ENCODE data around the gene FANCI.
"Not testable (repeated sequence)": the region's sequence is repeated elsewhere in the genome, so short reads cannot be mapped to it uniquely, and the experiment has no call there.

Gene FANCI

DNA sequence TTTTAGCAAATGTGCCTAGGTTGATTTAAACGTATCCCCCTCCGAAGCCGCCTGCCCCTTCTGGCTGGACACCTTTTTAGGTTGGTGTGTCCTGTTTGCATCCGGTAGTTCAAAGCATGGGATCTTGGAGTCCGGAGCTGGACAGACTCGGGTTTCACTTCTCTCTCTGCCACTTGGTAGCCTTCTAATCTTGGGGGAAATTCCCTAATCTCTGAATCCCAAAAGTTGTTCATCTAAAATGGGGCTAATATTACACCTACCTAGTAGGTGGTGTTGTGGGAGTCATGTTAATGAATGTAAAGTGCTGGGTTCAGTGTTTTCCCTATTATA, 760 bp downstream of the FANCI start:
- H3K9me3 Mint-ChIP-seq = no peaks in the 10 kb centered on the region
- H3K4me3 Mint-ChIP-seq = peak overlapping the region; percentile 97
- H3K27me3 Mint-ChIP-seq = no peaks in the 10 kb centered on the region
- peaks cover 55% of the 10 kb centered on the region for H3K36me3 Mint-ChIP-seq (ENCODE audit: low read depth)
- H3K4me1 Mint-ChIP-seq (ENCODE audit: low read depth) = peaks cover 43% of the 10 kb centered on the region
- peak overlapping the region; percentile 96 for H3K27ac Mint-ChIP-seq

DNA sequence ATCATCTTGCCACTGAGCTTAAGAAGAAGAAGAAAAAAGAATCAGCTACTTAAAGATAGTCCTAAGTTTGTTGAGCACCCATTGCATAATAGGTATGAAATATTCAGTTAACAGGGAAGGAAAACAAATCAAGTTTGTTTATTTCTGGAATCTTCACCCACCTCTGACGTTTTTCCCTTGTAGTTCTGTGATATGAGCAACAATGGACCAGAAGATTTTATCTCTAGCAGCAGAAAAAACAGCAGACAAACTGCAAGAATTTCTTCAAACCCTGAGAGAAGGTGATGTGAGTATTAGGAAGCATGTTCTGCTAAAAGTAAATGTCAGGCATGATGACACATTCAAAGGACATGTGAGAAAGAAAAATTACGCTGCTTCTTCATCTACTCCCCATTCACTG, 3.7 kb downstream of the FANCI start:
- no peaks in the 10 kb centered on the region for H3K27me3 Mint-ChIP-seq
- H3K4me3 Mint-ChIP-seq = no peak overlapping the region
- no peak overlapping the region for H3K27ac Mint-ChIP-seq
- no peaks in the 10 kb centered on the region for H3K9me3 Mint-ChIP-seq
- peaks cover 43% of the 10 kb centered on the region for H3K4me1 Mint-ChIP-seq (ENCODE audit: low read depth)
- peaks cover 76% of the 10 kb centered on the region for H3K36me3 Mint-ChIP-seq (ENCODE audit: low read depth)

DNA sequence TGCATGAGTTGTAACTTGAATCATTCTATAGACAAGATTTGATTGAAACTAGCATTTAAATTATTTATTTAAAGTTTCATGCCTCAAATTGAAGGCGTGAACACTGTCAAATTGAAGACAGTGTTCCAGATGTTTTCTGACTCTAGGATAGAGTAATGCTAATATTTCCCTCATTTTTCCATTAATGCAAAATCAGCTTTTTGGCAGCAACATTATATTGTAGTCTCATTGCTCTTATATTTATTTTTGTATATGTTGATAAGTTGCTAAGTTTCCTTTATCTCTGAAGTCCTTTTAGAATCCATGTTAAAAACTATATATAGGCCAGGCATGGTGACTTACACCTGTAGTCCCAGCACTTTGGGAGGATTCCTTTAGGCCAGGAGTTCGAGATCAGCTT, 4.8 kb downstream of the FANCI start:
- H3K36me3 Mint-ChIP-seq (ENCODE audit: low read depth) = peaks cover 86% of the 10 kb centered on the region
- no peak overlapping the region for H3K4me3 Mint-ChIP-seq
- H3K9me3 Mint-ChIP-seq = no peaks in the 10 kb centered on the region
- H3K4me1 Mint-ChIP-seq (ENCODE audit: low read depth) = peaks cover 33% of the 10 kb centered on the region
- H3K27me3 Mint-ChIP-seq = no peaks in the 10 kb centered on the region
- H3K27ac Mint-ChIP-seq = no peak overlapping the region

DNA sequence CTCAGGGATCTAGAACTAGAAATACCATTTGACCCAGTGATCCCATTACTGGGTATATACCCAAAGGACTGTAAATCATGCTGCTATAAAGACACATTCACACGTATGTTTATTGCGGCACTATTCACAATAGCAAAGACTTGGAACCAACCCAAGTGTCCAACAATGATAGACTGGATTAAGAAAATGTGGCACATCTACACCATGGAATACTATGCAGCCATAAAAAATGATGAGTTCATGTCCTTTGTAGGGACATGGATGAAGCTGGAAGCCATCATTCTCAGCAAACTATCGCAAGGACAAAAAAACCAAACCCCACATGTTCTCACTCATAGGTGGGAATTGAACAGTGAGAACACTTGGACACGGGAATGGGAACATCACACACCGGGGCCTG, 6.4 kb downstream of the FANCI start:
- peaks cover 87% of the 10 kb centered on the region for H3K36me3 Mint-ChIP-seq (ENCODE audit: low read depth)
- not testable (repeated sequence) for H3K27me3 Mint-ChIP-seq, H3K27ac Mint-ChIP-seq, H3K9me3 Mint-ChIP-seq, H3K4me3 Mint-ChIP-seq
- H3K4me1 Mint-ChIP-seq (ENCODE audit: low read depth) = peaks cover 21% of the 10 kb centered on the region

DNA sequence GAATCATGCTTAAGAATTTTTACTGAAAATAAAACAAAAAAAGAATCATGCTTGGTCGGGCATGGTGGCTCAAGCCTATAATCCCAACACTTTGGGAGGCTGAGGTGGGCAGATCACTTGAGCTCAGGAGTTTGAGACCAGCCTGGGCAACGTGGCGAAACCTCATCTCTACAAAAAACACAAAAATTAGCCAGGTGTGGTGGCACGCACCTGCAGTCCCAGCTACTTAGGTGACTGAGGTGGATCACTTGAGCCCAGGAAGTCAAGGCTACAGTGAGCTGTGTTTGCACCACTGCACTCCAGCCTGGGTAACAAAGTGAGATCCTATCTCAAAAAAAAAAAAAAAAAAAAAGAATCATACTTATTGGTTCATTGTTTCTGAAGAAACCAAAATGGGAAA, 33.5 kb downstream of the FANCI start:
- H3K27me3 Mint-ChIP-seq; H3K4me1 Mint-ChIP-seq (ENCODE audit: low read depth); H3K4me3 Mint-ChIP-seq; H3K9me3 Mint-ChIP-seq; H3K27ac Mint-ChIP-seq: not testable (repeated sequence)
- H3K36me3 Mint-ChIP-seq (ENCODE audit: low read depth) = peaks cover 68% of the 10 kb centered on the region

DNA sequence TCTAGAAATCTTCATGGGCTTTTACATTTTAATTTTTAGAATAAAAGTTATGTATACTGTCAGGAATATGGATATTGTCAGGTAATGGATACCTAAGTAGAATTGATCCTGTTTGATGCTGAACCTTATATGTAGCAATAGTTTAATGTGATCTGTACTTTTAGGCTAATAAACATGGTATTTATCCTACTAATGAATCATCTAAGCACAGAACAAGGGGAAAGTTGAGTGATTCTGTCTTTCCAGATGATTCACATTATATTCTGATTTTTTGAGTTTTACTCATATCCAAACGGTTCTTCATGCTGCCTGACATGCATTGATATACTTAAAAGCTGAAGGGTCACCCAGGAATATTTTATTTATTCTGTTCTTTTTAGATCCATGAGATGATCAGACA, 34.5 kb downstream of the FANCI start:
- H3K9me3 Mint-ChIP-seq = no peaks in the 10 kb centered on the region
- H3K4me3 Mint-ChIP-seq = no peak overlapping the region
- no peaks in the 10 kb centered on the region for H3K27me3 Mint-ChIP-seq
- peaks cover 76% of the 10 kb centered on the region for H3K36me3 Mint-ChIP-seq (ENCODE audit: low read depth)
- peaks cover 8% of the 10 kb centered on the region for H3K4me1 Mint-ChIP-seq (ENCODE audit: low read depth)
- H3K27ac Mint-ChIP-seq = no peak overlapping the region

DNA sequence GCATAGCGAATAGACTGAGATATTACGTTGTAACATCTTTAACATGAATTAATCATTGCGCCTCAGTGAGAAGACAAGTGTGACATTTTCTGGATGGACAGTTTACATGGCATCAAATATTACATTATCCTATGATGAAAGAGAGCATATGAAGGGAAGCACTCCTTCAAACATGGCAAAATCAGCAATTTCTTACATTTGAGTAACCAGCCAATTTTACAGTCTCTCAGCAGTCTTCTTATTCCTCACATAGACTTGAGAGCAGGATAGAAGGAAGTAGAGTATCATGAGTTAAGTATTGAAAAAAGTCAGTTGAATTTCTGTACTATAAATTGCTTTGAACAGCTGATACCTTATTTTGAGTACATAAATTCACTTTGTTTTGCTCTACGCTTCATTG, 38.9 kb downstream of the FANCI start:
- Mint-ChIP-seq H3K36me3 (ENCODE audit: low read depth) (peaks cover 83% of the 10 kb centered on the region), H3K27ac (no peak overlapping the region), H3K4me3 (no peak overlapping the region), H3K9me3 (no peaks in the 10 kb centered on the region), H3K27me3 (no peaks in the 10 kb centered on the region), H3K4me1 (ENCODE audit: low read depth) (peaks cover 8% of the 10 kb centered on the region)

DNA sequence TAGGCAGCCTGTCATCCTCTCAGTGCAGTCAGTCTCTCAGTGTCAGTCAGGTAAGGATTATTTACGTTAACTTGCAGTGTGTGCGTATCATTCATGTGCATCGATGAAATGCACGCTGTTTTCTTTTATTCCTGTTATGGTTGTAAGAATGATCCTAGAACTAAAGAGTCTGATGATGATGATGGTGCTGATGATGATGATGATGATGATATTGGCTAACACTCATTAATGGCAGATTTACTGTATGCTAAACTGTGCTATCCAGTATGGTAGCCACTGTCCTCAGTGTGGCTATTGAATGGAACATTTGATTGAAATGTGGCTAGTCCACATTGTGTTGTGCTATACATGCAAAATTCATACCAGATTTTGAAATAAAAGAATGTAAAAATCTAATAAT, 39.4 kb downstream of the FANCI start:
- H3K4me1 Mint-ChIP-seq (ENCODE audit: low read depth) = peaks cover 4% of the 10 kb centered on the region
- no peak overlapping the region for H3K4me3 Mint-ChIP-seq
- H3K27me3 Mint-ChIP-seq = no peaks in the 10 kb centered on the region
- H3K36me3 Mint-ChIP-seq (ENCODE audit: low read depth) = peaks cover 86% of the 10 kb centered on the region
- H3K27ac Mint-ChIP-seq = no peak overlapping the region
- H3K9me3 Mint-ChIP-seq = no peaks in the 10 kb centered on the region

DNA sequence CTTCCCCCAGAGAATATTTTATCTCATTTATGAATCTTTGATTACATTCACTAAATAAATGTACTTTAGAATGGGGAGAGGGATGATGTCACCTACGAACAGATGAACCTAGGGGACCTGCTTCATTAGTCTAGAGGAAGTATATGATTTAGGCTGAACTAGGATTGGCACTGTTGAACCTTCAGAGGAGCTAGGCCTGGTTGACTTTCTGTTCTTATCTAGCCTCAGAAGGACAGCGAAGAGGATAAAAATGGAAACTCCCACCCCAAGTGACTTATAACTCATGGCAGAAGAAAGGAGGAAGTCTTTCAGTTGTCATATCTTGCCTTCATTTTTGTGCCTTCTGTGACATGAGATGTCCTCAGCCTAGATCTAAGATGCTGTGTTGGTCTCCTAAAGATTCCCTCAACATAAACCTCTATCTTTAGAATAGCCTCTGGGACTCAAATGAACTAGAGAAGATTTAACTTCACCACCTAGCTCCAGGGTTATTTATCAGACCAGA, 48.2 kb downstream of the FANCI start:
- H3K4me3 Mint-ChIP-seq = no peak overlapping the region
- H3K4me1 Mint-ChIP-seq (ENCODE audit: low read depth) = no peaks in the 10 kb centered on the region
- H3K27me3 Mint-ChIP-seq = no peaks in the 10 kb centered on the region
- no peaks in the 10 kb centered on the region for H3K9me3 Mint-ChIP-seq
- peaks cover 83% of the 10 kb centered on the region for H3K36me3 Mint-ChIP-seq (ENCODE audit: low read depth)
- H3K27ac Mint-ChIP-seq = no peak overlapping the region

DNA sequence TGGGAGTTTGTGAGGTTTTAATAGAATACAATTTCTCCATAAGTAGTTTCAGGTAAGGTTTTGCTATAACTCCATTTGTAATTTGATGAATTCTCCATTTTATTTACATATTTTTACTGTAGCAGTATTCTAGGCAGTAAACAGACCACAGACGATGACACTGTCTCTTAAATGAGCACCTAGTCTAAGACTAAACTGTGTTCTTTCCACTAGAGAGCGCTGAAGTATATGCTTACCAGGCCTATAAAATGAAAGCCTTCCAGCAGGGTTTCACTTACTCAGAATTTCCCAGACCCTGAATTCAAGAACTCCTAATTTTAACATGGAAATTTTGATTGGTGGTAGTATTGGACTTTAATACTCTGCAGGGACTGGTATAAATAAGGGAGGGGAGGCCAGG, 49.2 kb downstream of the FANCI start:
- no peaks in the 10 kb centered on the region for H3K9me3 Mint-ChIP-seq

DNA sequence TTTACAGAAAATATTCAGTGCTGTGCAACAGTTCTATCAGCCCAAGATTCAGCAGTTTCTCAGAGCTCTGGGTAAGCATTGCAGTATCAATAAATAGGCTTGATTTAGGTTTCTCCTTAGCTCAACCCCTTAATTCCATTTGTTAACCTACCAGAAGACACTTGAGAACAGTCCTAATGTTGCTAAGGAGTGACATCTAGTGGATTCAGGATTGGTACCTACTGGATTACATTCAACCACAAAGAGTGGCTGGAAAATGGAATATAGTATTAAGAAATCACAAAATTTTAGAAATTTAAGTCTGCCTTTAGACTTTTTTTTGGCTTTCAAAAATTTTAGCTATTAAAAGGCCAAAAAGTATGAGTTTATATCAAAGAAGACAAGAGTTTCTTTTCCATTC, 56.1 kb downstream of the FANCI start:
- Mint-ChIP-seq H3K27me3 (no peaks in the 10 kb centered on the region), H3K27ac (no peak overlapping the region), H3K4me3 (no peak overlapping the region), H3K4me1 (ENCODE audit: low read depth) (no peaks in the 10 kb centered on the region), H3K9me3 (no peaks in the 10 kb centered on the region), H3K36me3 (ENCODE audit: low read depth) (peaks cover 69% of the 10 kb centered on the region)

More for the DNA sequence above, 49.2 kb downstream of the FANCI start:
- H3K36me3 Mint-ChIP-seq (ENCODE audit: low read depth) = peaks cover 76% of the 10 kb centered on the region
- no peaks in the 10 kb centered on the region for H3K27me3 Mint-ChIP-seq
- no peak overlapping the region for H3K27ac Mint-ChIP-seq
- no peak overlapping the region for H3K4me3 Mint-ChIP-seq
- no peaks in the 10 kb centered on the region for H3K4me1 Mint-ChIP-seq (ENCODE audit: low read depth)

DNA sequence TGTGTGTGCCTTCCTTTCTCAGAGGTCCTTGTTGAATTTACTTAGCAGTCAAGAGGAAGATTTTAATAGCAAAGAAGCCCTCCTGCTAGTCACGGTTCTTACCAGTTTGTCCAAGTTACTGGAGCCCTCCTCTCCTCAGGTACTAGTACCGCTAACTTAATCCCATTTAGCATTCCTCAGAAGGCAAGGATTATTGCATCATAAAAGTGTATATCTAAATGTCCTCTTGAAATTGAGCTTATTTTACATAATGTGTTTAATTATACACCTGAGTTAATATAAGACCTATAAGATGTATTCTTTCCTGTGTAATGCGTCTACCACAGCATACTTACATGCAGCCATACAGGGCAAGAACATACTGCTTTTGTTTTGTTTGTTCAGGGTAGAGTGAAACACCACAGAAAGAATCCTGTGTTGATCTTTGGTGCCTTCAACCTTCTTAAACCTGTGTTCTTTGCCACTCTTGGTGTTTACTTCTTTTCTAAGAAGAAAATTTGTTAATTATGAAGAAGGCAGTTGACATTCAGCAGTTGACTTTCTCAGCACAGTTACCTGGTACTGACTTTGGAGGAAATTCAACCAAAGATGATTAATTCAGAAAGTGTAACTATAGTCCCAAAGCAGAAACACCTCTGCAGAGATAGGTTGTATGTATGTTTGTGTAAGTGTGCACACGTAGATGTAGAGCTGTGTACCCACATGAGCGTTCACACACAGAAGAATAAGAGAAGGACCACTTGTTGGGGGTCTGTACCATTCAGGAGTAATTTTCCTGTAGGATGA, 57.7 kb downstream of the FANCI start:
- Mint-ChIP-seq H3K36me3 (ENCODE audit: low read depth) (peaks cover 75% of the 10 kb centered on the region), H3K27ac (no peak overlapping the region), H3K27me3 (no peaks in the 10 kb centered on the region), H3K4me1 (ENCODE audit: low read depth) (no peaks in the 10 kb centered on the region), H3K9me3 (no peaks in the 10 kb centered on the region), H3K4me3 (no peak overlapping the region)

DNA sequence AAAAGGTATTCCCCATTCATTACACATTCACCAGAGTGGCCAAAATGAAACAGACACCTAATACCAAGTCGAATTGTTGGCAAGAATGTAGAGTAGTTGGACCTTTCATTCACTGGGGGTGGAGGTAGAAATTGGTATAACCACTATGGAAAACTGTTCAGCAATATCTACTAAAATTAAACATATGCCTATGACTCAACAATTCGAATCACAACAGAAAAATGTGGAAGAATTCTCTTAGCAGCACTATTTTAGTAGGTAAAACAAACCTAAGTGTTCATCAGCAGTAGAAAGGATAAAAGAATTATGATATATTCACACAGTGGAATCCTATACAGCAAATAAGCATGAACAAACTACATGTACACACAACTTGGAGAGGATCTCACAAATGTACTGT, 60.2 kb downstream of the FANCI start:
- peaks cover 90% of the 10 kb centered on the region for H3K36me3 Mint-ChIP-seq (ENCODE audit: low read depth)
- H3K27me3 Mint-ChIP-seq = no peaks in the 10 kb centered on the region
- no peaks in the 10 kb centered on the region for H3K9me3 Mint-ChIP-seq
- no peak overlapping the region for H3K4me3 Mint-ChIP-seq
- no peak overlapping the region for H3K27ac Mint-ChIP-seq
- no peaks in the 10 kb centered on the region for H3K4me1 Mint-ChIP-seq (ENCODE audit: low read depth)

DNA sequence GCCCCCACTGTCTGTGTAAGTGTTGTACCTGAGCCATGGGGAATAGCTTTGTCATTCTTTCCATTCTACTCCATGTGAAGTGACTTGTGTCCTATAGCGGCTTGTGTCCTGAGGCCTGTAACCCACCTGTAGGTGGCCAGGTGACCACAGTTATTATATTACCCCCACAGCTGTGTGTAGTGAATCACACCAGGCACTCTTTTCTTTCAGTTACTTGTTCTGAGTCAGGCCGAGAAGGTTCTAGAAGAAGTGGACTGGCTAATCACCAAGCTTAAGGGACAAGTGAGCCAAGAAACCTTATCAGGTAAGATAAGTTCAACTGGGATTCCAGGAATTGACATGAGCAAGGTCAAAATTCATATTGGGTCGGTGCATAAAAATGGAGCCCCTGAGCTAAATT, 61.6 kb downstream of the FANCI start:
- Mint-ChIP-seq H3K4me1 (ENCODE audit: low read depth) (no peaks in the 10 kb centered on the region), H3K36me3 (ENCODE audit: low read depth) (peaks cover 90% of the 10 kb centered on the region), H3K27me3 (no peaks in the 10 kb centered on the region), H3K27ac (no peak overlapping the region), H3K4me3 (no peak overlapping the region), H3K9me3 (no peaks in the 10 kb centered on the region)

DNA sequence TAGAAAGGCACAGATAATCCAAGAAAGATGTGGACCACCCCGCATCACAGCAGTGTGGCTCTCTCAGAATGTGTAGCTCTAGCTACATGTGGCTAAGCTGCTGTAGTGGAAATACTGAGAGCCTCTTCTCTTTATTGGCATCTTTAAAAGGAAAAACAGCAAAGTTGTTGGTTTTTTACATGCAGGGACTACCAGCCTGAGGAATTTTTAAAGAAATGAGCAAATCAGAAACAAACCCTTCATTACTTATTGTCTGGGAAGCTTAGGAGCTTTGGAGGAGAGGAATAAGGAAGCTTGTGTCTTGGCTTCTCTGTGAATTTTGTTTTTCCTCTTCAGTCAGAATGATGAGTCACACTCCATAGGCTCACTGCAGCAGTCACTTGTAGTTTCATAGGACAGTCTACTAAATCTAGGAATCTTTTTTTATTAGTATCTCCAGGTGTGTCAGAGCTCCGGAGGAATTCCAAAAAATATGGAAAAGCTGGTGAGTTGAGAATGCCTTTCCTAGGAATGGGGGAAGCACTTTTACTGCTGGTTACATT, 63.3 kb downstream of the FANCI start:
- Mint-ChIP-seq H3K27ac (peak overlapping the region; percentile 17), H3K36me3 (ENCODE audit: low read depth) (peaks cover 86% of the 10 kb centered on the region), H3K9me3 (no peaks in the 10 kb centered on the region), H3K27me3 (no peaks in the 10 kb centered on the region), H3K4me3 (no peak overlapping the region), H3K4me1 (ENCODE audit: low read depth) (no peaks in the 10 kb centered on the region)

DNA sequence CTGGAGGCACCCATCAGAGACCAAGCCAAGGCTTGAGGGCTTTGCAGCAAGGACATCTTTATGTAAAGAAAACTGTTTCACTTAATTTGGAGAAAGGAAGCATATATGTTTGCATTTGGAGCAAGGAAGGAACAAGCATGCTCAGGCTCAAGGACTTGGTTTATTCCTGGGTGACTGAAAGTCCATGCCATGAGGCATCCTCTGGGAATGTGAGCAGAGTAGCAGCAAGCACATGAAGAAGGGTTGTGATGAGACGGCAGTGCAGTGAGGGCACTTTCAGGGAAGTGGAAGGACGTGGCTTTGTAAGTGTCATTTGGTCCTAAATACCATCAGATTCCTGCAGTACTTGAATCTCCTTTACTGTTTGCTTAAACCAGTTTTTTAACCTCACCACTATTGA, 64.0 kb downstream of the FANCI start:
- Mint-ChIP-seq H3K4me1 (ENCODE audit: low read depth) (no peaks in the 10 kb centered on the region), H3K27me3 (no peaks in the 10 kb centered on the region), H3K36me3 (ENCODE audit: low read depth) (peaks cover 88% of the 10 kb centered on the region), H3K4me3 (no peak overlapping the region), H3K9me3 (no peaks in the 10 kb centered on the region), H3K27ac (no peak overlapping the region)

Data from stimulated activated naive CD8-positive, alpha-beta T cell treated with anti-CD3 and anti-CD28 coated beads, Interleukin-15, Interleukin-2, amounts not matched to agents 100 ng/mL and 50 ng/mL, for 24 hours (primary cell).